ENCODE measurements around the gene DENND1B.

Gene DENND1B

DNA sequence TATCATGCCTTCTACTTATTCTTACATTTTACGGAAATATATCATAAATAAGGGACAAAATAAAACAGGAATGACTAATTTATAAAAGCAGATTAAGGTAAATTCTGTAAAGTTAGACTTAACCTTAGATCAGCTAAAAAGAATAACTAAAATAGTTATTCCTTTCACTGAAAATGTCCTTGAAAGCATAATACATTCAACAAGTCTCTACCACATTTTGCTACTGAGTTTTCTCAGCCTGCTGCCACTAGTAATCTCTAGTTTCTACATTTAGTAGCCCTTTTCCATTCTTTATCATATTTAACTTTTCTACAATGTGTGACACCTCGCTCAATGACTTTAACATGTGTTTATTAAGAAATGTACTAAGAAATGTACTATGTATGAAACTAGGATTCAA is 89.0 kb downstream of the DENND1B start:
- no peak for DNase-seq (ENCODE audit: low read depth in 2 of 2)

GRCh38 chr1:197685785-197686184 is 89.5 kb downstream of the DENND1B start:
- no peak for DNase-seq (ENCODE audit: low read depth in 2 of 2)

DNA sequence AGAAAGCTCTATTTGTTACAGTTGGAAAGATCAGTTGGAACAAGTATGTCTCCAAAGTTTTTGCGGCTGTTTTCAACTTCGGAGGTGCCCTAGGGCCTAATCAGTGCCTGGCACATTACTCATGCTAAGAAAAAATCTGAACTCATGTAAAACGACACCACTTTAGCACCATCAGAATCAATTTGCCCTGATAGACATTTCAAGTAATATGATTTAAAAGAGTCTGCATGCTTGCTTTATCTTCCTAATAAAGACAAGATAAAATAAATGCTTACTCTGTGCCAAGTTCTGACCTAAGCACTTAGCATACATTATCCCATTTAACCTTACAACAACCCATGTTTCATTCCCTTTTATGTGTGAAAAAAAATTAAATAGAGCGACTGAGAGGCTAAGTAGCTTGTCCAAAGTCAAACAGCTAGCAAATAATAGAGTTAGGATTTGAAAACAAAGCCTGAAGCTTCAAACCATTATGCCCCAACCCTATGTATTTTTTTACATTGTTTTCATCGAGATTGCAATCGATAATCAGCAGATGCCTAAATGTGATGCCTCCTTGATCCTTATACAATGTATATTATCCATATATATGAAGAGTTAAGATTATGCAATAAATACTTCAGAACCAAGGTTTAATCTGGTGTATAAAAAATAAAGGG is 91.3 kb downstream of the DENND1B start:
- DNase-seq (ENCODE audit: low read depth in 2 of 2) = no peak

DNA sequence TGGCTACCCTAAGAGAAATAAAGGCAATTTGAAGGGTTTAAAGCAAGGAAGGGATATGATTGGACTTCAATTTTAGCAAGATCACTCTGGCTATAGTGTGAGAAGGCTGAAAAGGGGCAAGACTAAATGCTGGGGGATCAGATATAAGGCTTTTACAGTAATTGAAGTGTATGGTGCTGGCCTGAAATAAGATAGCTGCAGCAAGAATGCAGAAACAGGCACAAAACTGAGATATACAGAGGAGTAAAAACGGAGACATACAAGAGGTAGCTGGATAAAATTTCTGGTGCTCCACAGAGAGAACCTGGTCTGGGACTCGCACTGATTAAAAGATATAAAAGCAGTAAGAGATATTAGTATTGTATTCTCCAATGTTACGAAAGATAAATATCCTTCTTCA is 92.0 kb downstream of the DENND1B start:
- DNase-seq (ENCODE audit: low read depth in 2 of 2) = no peak

GRCh38 chr1:197680311-197680710 is 95.0 kb downstream of the DENND1B start:
- DNase-seq (ENCODE audit: low read depth in 2 of 2) = no peak

DNA sequence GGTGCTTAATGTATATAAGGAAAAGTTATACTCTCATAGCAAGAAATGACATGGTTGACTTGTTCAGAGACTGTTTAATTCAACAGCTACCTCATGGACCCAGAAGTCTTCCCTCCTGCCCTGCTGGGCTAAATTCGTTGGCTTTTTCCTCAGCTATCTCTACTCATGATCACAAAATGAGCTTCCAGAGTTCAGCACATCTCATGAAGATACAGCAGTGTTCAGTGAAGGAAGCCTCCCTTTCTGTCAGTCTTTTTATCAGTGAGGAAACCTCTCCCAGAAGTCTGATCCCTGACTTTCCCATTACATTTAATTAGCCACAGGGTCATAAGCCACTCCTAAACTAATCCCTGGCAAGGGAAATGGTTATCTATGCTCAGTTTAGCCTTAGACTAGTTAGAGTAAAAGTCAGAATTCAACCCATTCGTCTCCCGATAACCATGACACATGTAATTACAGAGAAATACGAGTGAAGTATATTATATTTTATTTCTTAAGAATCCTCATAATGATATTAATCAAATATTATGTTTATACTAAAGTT is 97.5 kb downstream of the DENND1B start:
- DNase-seq (ENCODE audit: low read depth in 2 of 2) = no peak

GRCh38 chr1:197677313-197677712 is 98.0 kb downstream of the DENND1B start:
- DNase-seq (ENCODE audit: low read depth in 2 of 2) = no peak

DNA sequence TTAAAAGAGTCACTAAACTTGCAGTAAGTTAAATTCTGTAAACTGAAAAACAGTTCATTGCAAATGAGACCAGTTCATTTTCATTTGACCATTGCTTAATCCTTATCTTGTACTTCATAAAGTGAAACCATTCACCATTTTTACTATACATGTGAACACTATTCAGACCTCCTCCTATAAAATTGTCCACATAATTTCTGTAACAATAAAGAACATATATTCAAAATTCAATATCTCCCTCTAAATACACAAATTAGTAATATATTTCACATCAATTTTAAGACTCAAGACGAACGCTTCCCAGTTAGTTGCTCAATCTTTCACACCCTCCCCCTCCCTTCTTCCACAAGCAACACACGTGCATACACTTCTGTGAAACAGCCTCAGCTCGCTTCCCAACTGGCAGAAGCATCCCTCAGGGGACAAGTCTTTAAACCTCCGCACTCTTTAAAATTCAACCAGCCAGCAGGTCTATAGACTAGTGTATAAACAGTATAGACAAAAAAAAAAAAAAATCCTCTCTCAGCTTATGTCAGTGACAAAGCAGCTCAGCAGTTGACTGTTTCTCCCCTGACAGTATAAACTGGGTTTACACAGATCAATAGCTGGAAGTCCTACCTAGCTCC is 99.6 kb downstream of the DENND1B start:
- DNase-seq (ENCODE audit: low read depth in 2 of 2) = no peak

- no peak for DNase-seq (ENCODE audit: low read depth in 2 of 2)
Measured at GRCh38 chr1:197674286-197674685, 101.0 kb downstream of the DENND1B start.

DNA sequence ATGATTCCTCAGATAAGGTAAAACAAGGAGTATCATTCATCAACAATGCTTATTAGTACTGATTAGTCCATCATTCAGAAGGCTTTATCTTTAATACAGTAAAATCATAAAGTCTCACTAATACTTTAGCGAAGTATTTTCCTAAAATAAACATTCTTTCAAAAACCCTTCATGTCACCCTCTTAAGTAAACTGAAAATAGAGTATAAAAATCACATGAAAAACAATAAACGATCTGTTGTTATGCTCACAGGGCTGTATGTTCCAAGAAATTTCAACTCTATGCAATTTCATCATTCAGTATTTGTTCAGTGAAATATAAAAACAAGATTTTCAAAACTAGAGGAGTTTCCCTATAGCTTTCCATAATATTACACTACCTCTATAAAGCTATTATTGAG is 102.0 kb downstream of the DENND1B start:
- DNase-seq (ENCODE audit: low read depth in 2 of 2) = no peak

DNA sequence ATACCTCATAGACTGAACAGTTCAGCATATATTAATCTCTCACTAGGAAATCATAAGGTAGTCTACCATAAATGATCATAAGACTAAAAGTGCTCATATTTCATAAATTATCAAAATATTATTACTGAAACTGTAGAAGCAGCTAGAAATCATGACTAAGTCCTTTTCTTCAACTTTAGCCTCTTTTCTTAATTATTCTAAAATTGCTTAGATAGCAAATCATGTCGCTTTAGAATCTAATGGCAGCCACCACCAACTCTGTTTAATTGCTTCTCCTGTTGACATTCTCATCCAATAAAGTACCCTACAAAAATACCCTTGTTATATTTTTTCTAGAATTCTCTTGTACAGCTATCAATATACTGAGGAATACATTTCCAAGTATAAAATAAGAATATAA is 102.9 kb downstream of the DENND1B start:
- no peak for DNase-seq (ENCODE audit: low read depth in 2 of 2)

DNA sequence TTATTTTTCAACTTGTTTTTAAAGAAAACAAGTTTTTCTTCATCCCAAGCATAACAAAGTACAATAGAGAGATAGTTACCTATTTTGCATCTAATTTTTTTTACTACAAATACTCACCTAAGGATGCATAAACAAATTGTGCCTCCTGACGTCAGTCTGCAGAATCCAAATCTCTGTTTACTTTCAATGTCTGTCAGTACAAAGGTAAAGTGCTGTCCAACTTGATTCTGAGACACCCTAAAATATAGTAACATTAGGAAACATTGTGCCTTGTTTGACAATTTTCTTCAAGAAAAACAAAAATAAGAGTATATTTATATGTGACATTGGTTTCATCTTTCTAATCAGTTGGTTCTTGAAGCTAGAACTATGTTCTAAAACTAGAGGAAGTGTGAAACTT is 103.4 kb downstream of the DENND1B start:
- DNase-seq (ENCODE audit: low read depth in 2 of 2) = no peak

GRCh38 chr1:197671140-197671539 is 104.1 kb downstream of the DENND1B start:
- DNase-seq (ENCODE audit: low read depth in 2 of 2) = no peak

DNA sequence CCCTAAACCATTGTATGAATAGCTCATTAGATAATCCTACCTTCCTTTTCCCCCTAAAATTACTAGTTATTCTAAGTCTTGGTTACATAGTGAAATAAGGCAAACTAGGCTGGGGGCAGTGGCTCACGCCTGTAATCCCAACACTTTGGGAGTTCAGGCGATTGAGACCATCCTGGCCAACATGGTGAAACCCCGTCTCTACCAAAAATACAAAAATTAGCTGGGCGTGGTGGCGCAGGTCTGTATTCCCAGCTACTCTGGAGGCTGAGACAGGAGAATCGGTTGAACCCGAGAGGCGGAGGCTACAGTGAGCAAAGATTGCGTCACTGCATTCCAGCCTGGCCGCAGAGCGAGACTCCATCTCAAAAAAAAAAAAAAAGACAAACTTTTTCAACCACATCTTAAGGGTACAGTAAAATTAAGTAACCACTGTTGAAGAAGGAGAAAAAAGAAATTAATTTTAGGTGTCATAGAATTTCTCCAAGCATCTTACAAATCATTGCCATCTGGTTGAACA is 108.5 kb downstream of the DENND1B start:
- DNase-seq (ENCODE audit: low read depth in 2 of 2) = no peak

DNA sequence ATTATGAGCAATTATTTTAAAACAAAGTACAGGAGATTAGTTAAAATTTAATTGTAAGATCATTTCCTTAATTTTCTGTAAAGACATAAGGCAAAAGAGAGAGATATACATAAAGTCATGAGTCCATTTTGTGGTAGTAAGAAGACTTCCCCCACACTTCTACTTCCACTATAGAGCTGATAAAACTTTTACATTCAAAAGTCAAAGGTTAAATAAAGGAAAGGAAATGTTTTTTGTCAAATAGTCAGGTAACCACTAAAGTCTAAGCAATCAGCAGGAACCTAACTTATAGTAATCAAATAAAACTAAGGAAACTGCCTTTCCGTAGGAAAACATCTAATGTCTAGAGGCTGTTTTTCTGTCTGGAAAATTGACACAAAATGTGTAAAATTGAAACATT is 110.9 kb downstream of the DENND1B start:
- DNase-seq (ENCODE audit: low read depth in 2 of 2) = no peak

- no peak for DNase-seq (ENCODE audit: low read depth in 2 of 2)
Measured at GRCh38 chr1:197663162-197663953, 111.9 kb downstream of the DENND1B start.

DNA sequence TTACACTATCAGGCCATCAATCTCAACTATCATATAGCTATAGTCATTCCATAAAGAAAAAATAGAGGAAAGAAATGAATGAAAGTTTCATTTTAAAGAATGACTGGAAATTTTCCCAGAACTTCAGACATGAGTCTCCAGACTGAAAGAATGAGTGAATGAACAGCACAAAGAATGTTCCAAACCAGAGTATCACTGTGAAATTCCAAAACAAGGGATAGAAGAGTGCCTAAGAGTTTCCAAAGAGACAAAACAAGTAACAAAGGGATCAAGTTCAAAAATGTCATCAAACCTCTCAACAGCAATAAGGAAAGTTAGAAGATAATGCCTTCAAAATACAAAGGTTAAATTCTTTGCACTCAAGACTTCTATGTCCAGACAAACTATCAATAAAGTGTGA is 114.9 kb downstream of the DENND1B start:
- no peak for DNase-seq (ENCODE audit: low read depth in 2 of 2)

DNA sequence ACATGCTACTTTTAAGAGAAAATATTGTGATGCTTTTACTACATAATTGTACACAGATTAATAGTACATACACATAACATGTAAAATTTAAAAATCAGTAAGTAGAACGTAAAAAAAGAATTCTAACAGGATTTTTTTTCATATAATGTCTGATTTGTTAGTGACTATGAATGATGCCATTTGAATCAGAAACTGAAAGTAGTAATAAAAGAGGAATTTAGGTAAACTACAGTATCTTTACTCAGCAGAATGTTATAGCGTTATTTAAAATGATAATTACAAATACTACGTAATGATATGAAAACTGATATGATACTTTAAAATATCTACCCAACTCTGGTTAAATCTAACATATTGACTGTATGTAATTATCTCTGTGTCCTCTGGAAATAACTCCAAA is 116.1 kb downstream of the DENND1B start:
- no peak for DNase-seq (ENCODE audit: low read depth in 2 of 2)

DNA sequence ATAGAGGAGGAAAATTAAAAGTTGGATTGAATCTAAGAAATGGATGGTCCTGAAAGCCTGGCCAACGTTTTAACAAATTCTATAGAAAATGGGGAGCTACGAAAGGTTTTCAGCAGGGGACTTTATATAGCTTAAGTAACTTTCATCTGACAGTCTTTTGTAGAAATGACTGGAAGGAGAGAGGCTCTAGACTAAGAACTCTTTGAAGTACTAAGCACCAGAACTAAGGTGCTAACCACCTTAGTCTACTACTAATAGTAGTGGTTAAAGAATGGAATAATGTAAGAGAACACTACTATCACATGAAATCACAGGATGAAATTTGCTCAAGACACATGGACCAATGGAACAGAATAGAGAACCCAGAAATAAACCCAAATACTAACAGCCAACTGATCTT is 126.1 kb downstream of the DENND1B start:
- DNase-seq (ENCODE audit: low read depth in 2 of 2) = no peak

GRCh38 chr1:197638316-197638715 is 137.0 kb downstream of the DENND1B start:
- no peak for DNase-seq (ENCODE audit: low read depth in 2 of 2)

- no peak for DNase-seq (ENCODE audit: low read depth in 2 of 2)
Measured at GRCh38 chr1:197637406-197637805, 137.9 kb downstream of the DENND1B start.

GRCh38 chr1:197633447-197634078 is 141.7 kb downstream of the DENND1B start:
- DNase-seq (ENCODE audit: low read depth in 2 of 2) = no peak
